WTC11 (cell line): ENCODE results near the gene MOB4. TPM values are rescaled to one million over a fixed set of nuclear protein-coding genes. Genes with fewer than 3 reads are reported as not detected.
"Not testable (repeated sequence)": the region's sequence is repeated elsewhere in the genome, so short reads cannot be mapped to it uniquely, and the experiment has no call there.

Experiments used
- ATAC-seq: fragments of 200-7000 bp; cut with Tn5 transposase; 2 replicates; pipeline ENCODE4 v1.10.0; 2021; ENCODE audit warnings: mild to moderate bottlenecking, moderate library complexity
- CTCF ChIA-PET: fragments of 300-600 bp; sonication (Branson Sonifier 250); formaldehyde crosslinking; loops from one replicate; lab custom pipeline; 2021; ENCODE audit warnings: antibody characterized with exemption; lab: Charles Lee
- POLR2A ChIA-PET: fragments of 350-600 bp; sonication (Branson Sonifier 250); formaldehyde crosslinking; loops from one replicate; lab custom pipeline; 2021; ENCODE audit warnings: antibody characterized with exemption; lab: Charles Lee
- DNase-seq: peaks from one replicate; pipeline ENCODE4 v3.0.0; 2021; ENCODE audit warnings: low spot score
- H3K27ac Mint-ChIP-seq: 2 replicates; pipeline ENCODE4 v1.8.0; 2021; ENCODE audit warnings: mixed read lengths
- H3K27me3 Mint-ChIP-seq: 2 replicates; pipeline ENCODE4 v1.8.0; 2021; ENCODE audit warnings: low read depth, mild to moderate bottlenecking, moderate library complexity, mixed read lengths
- H3K36me3 Mint-ChIP-seq: 2 replicates; pipeline ENCODE4 v1.8.0; 2021; ENCODE audit warnings: mixed read lengths
- H3K4me1 Mint-ChIP-seq: 2 replicates; pipeline ENCODE4 v1.8.0; 2022; ENCODE audit warnings: mixed read lengths
- H3K4me3 Mint-ChIP-seq: 2 replicates; pipeline ENCODE4 v1.8.0; 2021; ENCODE audit warnings: mild to moderate bottlenecking, moderate library complexity, mixed read lengths
- H3K9me3 Mint-ChIP-seq: 2 replicates; pipeline ENCODE4 v1.8.0; 2021; ENCODE audit warnings: mixed read lengths
- CBFB ChIP-seq: sonication (generic); formaldehyde crosslinking; IDR thresholded peaks from 2 replicates; pipeline ENCODE4 v1.8.1; 2022; ENCODE audit warnings: mild to moderate bottlenecking, low read depth, missing genetic modification reagents
- ESRRA ChIP-seq: sonication (generic); formaldehyde crosslinking; IDR thresholded peaks from 2 replicates; pipeline ENCODE4 v1.8.1; 2022; ENCODE audit warnings: mild to moderate bottlenecking, missing genetic modification reagents, borderline replicate concordance
- FOXJ3 ChIP-seq: sonication (generic); formaldehyde crosslinking; IDR thresholded peaks from 2 replicates; pipeline ENCODE4 v1.9.0; 2021; ENCODE audit warnings: missing genetic modification reagents, mild to moderate bottlenecking, borderline replicate concordance
- GRHL2 ChIP-seq: fragments of 250-450 bp; sonication (Bioruptor Pico); IDR thresholded peaks from 2 replicates; pipeline ENCODE4 v1.8.0; 2022; ENCODE audit warnings: mild to moderate bottlenecking, moderate library complexity; ENCODE audit not compliant: insufficient replicate concordance, severe bottlenecking
- GTF2I ChIP-seq: fragments of 250-450 bp; sonication (Bioruptor Pico); conservative IDR thresholded peaks from 2 replicates; pipeline ENCODE4 v1.4.0; 2021; ENCODE audit warnings: mild to moderate bottlenecking
- HMGA2 ChIP-seq: fragments of 250-450 bp; sonication (Bioruptor Pico); IDR thresholded peaks from 2 replicates; pipeline ENCODE4 v1.4.0; 2021; ENCODE audit warnings: mild to moderate bottlenecking, moderate library complexity
- KAT7 ChIP-seq: sonication (generic); formaldehyde crosslinking; IDR thresholded peaks from 2 replicates; pipeline ENCODE4 v1.8.1; 2023; ENCODE audit warnings: missing genetic modification reagents, mild to moderate bottlenecking, borderline replicate concordance
- MYBL2 ChIP-seq: sonication (generic); formaldehyde crosslinking; IDR thresholded peaks from 2 replicates; pipeline ENCODE4 v1.8.1; 2023; ENCODE audit warnings: mild to moderate bottlenecking, moderate library complexity, missing genetic modification reagents
- NFATC4 ChIP-seq: fragments of 250-450 bp; sonication (Bioruptor Pico); IDR thresholded peaks from 2 replicates; pipeline ENCODE4 v1.9.0; 2021; ENCODE audit warnings: mild to moderate bottlenecking
- NR3C1 ChIP-seq: sonication (generic); formaldehyde crosslinking; conservative IDR thresholded peaks from 2 replicates; pipeline ENCODE4 v1.8.1; 2023; ENCODE audit warnings: low read depth, mild to moderate bottlenecking, missing genetic modification reagents
- SMAD3 ChIP-seq: sonication (generic); formaldehyde crosslinking; IDR thresholded peaks from 2 replicates; pipeline ENCODE4 v1.8.0; 2022; ENCODE audit warnings: missing genetic modification reagents, mild to moderate bottlenecking, borderline replicate concordance
- SOX15 ChIP-seq: fragments of 250-450 bp; sonication (Bioruptor Pico); IDR thresholded peaks from 2 replicates; pipeline ENCODE4 v1.9.0; 2021; ENCODE audit warnings: mild to moderate bottlenecking
- TCF7 ChIP-seq: sonication (generic); formaldehyde crosslinking; IDR thresholded peaks from 2 replicates; pipeline ENCODE4 v1.8.0; 2022; ENCODE audit warnings: mild to moderate bottlenecking, low read depth, missing genetic modification reagents, moderate library complexity
- TP53 ChIP-seq: sonication (generic); formaldehyde crosslinking; IDR thresholded peaks from 2 replicates; pipeline ENCODE4 v1.8.1; 2023; ENCODE audit warnings: mild to moderate bottlenecking, missing genetic modification reagents
- ZNF219 ChIP-seq: sonication (generic); formaldehyde crosslinking; IDR thresholded peaks from 2 replicates; pipeline ENCODE4 v1.8.0; 2023; ENCODE audit warnings: missing genetic modification reagents, mild to moderate bottlenecking, borderline replicate concordance
- total RNA-seq: library from RNA; stranded (reverse); gene quantifications from 3 replicates; pipeline ENCODE4 v1.2.3, GENCODE V29; 2021
- TF ChIP-seq, protein P1 (sequence below): sonication (generic); formaldehyde crosslinking; IDR thresholded peaks from 2 replicates; pipeline ENCODE4 v1.8.0; 2022; ENCODE audit warnings: mild to moderate bottlenecking, missing genetic modification reagents
- TF ChIP-seq, protein P2 (sequence below): sonication (generic); formaldehyde crosslinking; conservative IDR thresholded peaks from 2 replicates; pipeline ENCODE4 v1.8.1; 2022; ENCODE audit warnings: mild to moderate bottlenecking, missing genetic modification reagents
- TF ChIP-seq, protein P3 (sequence below): sonication (generic); formaldehyde crosslinking; IDR thresholded peaks from 2 replicates; pipeline ENCODE4 v1.8.0; 2022; ENCODE audit warnings: missing genetic modification reagents
- TF ChIP-seq, protein P4 (sequence below): sonication (generic); formaldehyde crosslinking; IDR thresholded peaks from 2 replicates; pipeline ENCODE4 v1.8.0; 2022; ENCODE audit warnings: mild to moderate bottlenecking, missing genetic modification reagents
- TF ChIP-seq, protein P5 (sequence below): sonication (generic); formaldehyde crosslinking; IDR thresholded peaks from 2 replicates; pipeline ENCODE4 v1.8.1; 2022; ENCODE audit warnings: mild to moderate bottlenecking, missing genetic modification reagents, moderate library complexity, borderline replicate concordance
- TF ChIP-seq, protein P6 (sequence below): sonication (generic); formaldehyde crosslinking; IDR thresholded peaks from 2 replicates; pipeline ENCODE4 v1.8.1; 2023; ENCODE audit warnings: mild to moderate bottlenecking, missing genetic modification reagents, moderate library complexity

The MOB4 gene
- total RNA-seq, 1 experiment from 2014 or later, result 47.8 TPM

DNA sequence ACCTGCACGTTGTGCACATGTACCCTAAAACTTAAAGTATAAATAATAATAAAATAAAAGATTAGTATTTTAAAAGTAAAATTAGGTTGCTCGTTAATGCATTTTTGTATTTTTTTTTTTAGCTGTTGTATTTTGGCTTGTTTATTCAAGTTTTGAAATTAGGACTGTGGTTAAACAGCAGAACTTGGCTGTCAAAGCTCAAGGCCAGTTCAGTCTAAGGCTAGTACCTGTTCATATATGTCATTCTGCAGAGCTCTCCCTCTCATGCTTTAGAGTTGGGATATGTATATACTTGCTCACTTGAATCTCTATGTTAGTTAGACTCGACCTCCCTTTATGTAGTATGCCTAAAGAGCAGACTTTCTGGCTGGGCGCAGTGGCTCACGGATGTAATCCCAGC lies 32.7 kb downstream of the MOB4 start:
- Mint-ChIP-seq H3K27me3 (no peaks in the 10 kb centered on the region), H3K4me1 (no peaks in the 10 kb centered on the region), H3K4me3 (no peak overlapping the region), H3K27ac (peak overlapping the region; percentile 60), H3K36me3 (peaks cover 43% of the 10 kb centered on the region)
- no peak for DNase-seq
- POLR2A ChIA-PET, result interaction anchor here (0.7 kb wide), 1 partner anchor 525 kb away, joined by 3 read pairs; no protein-coding TSS in a partner anchor
- TF ChIP-seq FOXJ3 (CRISPR knock-in tag) (no peak), NFATC4 (CRISPR knock-in tag) (no peak), KAT7 (CRISPR knock-in tag) (no peak), TP53 (no peak), MYBL2 (CRISPR knock-in tag) (no peak), ESRRA (CRISPR knock-in tag) (no peak)
- TF ChIP-seq, protein P1, sequence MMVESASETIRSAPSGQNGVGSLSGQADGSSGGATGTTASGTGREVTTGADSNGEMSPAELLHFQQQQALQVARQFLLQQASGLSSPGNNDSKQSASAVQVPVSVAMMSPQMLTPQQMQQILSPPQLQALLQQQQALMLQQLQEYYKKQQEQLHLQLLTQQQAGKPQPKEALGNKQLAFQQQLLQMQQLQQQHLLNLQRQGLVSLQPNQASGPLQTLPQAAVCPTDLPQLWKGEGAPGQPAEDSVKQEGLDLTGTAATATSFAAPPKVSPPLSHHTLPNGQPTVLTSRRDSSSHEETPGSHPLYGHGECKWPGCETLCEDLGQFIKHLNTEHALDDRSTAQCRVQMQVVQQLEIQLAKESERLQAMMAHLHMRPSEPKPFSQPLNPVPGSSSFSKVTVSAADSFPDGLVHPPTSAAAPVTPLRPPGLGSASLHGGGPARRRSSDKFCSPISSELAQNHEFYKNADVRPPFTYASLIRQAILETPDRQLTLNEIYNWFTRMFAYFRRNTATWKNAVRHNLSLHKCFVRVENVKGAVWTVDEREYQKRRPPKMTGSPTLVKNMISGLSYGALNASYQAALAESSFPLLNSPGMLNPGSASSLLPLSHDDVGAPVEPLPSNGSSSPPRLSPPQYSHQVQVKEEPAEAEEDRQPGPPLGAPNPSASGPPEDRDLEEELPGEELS, result no peak
- TF ChIP-seq, protein P2, sequence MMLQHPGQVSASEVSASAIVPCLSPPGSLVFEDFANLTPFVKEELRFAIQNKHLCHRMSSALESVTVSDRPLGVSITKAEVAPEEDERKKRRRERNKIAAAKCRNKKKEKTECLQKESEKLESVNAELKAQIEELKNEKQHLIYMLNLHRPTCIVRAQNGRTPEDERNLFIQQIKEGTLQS, result no peak
- TF ChIP-seq, all 79 proteins: peak for 0
- no peaks in the 10 kb centered on the region for H3K9me3 Mint-ChIP-seq
- no peak for ATAC-seq
- CTCF ChIA-PET, result no interaction called here

DNA sequence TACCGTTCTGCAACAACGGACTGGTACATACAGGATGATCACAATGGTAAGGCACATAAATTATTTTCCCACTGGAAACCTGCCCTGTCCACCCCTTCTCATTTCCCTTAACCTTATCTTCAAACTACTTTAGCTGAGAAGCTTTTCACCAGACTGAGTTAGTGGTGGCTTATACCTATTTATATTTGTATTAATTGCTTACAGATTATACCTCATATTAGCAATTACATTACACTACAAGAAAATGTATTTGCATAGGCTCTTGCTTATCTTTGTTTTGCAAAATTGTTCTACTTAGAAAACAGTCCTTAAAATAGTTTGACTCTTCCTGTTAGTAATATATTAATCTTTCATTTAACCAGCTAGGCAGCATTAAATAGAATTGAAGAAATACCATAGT lies 35.4 kb downstream of the MOB4 start:
- ATAC-seq, DNase-seq, H3K4me1 Mint-ChIP-seq, POLR2A ChIA-PET, H3K27me3 Mint-ChIP-seq, CTCF ChIA-PET, H3K9me3 Mint-ChIP-seq, H3K4me3 Mint-ChIP-seq, H3K27ac Mint-ChIP-seq: not testable (repeated sequence)
- peaks cover 40% of the 10 kb centered on the region for H3K36me3 Mint-ChIP-seq

DNA sequence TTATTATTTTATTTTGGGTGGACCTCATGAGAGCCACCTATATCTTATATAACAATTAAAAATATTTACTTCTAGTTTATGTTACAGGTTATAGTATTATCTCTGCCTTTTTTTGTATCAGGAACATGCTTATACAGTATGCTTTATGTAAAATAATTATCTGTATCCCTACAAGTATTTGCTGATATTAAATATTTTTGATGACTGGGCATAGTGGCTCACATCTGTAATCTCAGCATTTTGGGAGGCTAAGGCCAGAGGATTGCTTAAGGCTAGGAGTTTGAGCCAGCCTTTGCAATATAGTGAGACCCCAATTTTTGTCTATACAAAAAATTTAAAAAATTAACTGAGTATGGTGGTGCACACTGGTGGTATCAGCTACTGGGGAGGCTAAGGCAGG lies 39.6 kb downstream of the MOB4 start:
- Mint-ChIP-seq H3K4me1 (peaks cover 6% of the 10 kb centered on the region; the same call in 1 of the 2 replicates), H3K36me3 (peaks cover 40% of the 10 kb centered on the region), H3K27me3 (no peaks in the 10 kb centered on the region), H3K4me3 (no peak overlapping the region), H3K27ac (no peak overlapping the region), H3K9me3 (no peaks in the 10 kb centered on the region)
- TF ChIP-seq ZNF219 (no peak), SMAD3 (no peak), CBFB (CRISPR knock-in tag) (no peak), GTF2I (CRISPR knock-in tag) (no peak), FOXJ3 (CRISPR knock-in tag) (no peak), NR3C1 (CRISPR knock-in tag) (no peak), GRHL2 (CRISPR knock-in tag) (no peak), TCF7 (CRISPR knock-in tag) (no peak), HMGA2 (CRISPR knock-in tag) (no peak), SOX15 (CRISPR knock-in tag) (no peak)
- TF ChIP-seq, protein P3, sequence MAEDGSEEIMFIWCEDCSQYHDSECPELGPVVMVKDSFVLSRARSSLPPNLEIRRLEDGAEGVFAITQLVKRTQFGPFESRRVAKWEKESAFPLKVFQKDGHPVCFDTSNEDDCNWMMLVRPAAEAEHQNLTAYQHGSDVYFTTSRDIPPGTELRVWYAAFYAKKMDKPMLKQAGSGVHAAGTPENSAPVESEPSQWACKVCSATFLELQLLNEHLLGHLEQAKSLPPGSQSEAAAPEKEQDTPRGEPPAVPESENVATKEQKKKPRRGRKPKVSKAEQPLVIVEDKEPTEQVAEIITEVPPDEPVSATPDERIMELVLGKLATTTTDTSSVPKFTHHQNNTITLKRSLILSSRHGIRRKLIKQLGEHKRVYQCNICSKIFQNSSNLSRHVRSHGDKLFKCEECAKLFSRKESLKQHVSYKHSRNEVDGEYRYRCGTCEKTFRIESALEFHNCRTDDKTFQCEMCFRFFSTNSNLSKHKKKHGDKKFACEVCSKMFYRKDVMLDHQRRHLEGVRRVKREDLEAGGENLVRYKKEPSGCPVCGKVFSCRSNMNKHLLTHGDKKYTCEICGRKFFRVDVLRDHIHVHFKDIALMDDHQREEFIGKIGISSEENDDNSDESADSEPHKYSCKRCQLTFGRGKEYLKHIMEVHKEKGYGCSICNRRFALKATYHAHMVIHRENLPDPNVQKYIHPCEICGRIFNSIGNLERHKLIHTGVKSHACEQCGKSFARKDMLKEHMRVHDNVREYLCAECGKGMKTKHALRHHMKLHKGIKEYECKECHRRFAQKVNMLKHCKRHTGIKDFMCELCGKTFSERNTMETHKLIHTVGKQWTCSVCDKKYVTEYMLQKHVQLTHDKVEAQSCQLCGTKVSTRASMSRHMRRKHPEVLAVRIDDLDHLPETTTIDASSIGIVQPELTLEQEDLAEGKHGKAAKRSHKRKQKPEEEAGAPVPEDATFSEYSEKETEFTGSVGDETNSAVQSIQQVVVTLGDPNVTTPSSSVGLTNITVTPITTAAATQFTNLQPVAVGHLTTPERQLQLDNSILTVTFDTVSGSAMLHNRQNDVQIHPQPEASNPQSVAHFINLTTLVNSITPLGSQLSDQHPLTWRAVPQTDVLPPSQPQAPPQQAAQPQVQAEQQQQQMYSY (CRISPR knock-in tag), result no peak
- TF ChIP-seq, protein P4, sequence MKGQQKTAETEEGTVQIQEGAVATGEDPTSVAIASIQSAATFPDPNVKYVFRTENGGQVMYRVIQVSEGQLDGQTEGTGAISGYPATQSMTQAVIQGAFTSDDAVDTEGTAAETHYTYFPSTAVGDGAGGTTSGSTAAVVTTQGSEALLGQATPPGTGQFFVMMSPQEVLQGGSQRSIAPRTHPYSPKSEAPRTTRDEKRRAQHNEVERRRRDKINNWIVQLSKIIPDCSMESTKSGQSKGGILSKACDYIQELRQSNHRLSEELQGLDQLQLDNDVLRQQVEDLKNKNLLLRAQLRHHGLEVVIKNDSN, result no peak
- TF ChIP-seq, protein P5, sequence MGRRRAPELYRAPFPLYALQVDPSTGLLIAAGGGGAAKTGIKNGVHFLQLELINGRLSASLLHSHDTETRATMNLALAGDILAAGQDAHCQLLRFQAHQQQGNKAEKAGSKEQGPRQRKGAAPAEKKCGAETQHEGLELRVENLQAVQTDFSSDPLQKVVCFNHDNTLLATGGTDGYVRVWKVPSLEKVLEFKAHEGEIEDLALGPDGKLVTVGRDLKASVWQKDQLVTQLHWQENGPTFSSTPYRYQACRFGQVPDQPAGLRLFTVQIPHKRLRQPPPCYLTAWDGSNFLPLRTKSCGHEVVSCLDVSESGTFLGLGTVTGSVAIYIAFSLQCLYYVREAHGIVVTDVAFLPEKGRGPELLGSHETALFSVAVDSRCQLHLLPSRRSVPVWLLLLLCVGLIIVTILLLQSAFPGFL, result no peak
- TF ChIP-seq, protein P6, sequence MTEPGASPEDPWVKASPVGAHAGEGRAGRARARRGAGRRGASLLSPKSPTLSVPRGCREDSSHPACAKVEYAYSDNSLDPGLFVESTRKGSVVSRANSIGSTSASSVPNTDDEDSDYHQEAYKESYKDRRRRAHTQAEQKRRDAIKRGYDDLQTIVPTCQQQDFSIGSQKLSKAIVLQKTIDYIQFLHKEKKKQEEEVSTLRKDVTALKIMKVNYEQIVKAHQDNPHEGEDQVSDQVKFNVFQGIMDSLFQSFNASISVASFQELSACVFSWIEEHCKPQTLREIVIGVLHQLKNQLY (CRISPR knock-in tag), result no peak
- no peak for DNase-seq
- CTCF ChIA-PET, result no interaction called here
- POLR2A ChIA-PET, result interaction anchor here (1.2 kb wide), 1 partner anchor 40 kb away, joined by 3 read pairs; the partner anchor contains the start of gene MOB4
- ATAC-seq, result no peak
